GM19025 (cell line): ENCODE results near the gene EIPR1.

Experiments
- ATAC-seq: cut with Tn5 transposase; IDR thresholded peaks from one replicate; pipeline ENCODE4 v1.9.1; 2021; ENCODE audit warnings: mild to moderate bottlenecking, low read depth, moderate library complexity; ENCODE audit not compliant: unreplicated experiment

EIPR1 gene

DNA sequence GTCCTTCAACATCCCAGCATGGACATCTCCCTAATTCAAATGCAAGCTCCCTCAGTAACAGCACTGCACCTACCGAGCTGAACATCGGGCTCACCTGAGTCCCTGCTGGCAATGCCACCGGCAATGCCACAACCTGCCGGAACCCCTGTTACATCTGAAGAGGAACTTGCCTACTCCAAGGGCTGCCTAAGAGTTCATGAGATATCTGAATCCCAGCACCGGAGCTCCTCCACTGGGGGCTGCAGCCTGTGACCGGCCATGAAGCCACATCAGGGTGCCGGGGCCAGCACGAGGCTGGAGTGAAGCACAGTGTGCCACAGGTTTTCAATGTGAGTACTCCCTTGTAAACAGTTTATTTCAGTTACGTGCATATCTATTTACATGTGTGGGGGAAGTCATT lies 152.9 kb downstream of the EIPR1 start:
- no peak for ATAC-seq

- peak; percentile 97 for ATAC-seq
These were observed 154.3 kb downstream of the EIPR1 start for GRCh38 chr2:3223080-3223923.

DNA sequence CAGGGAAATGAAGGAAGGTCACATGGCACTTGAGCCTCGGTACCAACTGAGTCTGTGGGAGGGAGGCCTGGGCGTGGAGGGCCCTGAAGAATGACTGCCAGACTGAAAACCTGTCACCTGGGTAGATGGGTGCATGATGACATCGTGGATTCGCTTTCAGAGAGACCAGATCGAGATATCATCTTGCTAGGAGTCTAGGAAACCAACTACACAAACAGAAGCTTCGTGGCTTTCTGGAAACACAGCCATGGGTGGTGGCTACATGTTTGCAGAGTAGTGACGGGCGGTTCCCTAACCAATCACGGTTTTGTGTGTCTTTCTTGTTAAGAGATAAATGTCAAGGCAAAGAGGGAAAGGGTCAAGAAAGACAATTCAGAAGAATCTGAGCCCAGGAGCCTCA lies 155.0 kb downstream of the EIPR1 start:
- peak; percentile 36 for ATAC-seq

- no peak for ATAC-seq
These were observed 158.1 kb downstream of the EIPR1 start for GRCh38 chr2:3219536-3219935.

DNA sequence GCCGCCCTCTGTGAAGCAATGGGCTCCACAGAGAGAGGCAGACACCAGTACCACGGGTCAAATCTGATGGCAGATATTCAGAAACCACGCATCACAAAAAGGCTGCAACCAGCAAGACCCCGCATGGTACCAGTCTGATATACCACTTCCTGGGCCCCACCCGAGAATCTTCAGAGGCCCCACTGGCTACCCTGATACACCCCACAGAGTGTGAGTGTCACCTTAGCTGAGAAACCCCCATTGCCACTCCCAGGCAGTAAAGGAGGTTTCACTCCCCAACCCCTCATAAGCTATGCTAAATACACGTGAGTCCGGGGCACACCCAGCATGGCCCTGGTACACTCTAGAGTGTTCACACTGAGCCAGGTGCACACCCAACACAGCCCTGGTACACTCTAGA lies 160.0 kb downstream of the EIPR1 start:
- no peak for ATAC-seq

DNA sequence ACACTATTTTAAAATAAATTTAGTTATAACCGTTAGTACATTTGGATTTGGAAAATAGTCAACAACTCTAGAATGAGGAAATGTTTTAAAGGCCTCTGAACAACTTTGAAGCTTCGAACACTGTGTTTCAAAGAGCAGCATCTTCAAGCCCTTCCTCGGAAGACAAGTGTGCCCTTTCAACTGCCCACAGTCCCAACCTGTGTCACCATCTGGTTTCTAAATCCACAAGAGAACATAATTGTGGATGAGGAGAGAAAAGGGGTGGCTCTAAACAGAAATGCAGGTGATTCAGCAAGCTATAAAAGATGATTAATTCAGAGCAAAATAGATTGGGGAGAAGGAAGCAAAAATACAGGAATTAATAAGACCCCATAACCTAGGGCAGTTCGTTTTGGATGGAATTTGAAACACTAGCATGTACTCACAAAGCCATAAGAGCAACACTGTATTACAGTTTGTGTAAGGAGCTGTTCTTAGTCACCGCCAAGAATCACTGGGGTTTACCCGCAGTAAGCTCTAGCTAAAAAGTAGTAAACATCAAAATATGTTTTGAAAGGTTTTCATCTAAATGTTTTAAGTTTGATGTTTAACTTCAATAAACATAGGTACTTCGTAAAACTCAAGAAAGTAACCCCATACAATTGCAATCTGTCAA lies 160.7 kb downstream of the EIPR1 start:
- ATAC-seq = no peak

- no peak for ATAC-seq
These were observed 162.7 kb downstream of the EIPR1 start for GRCh38 chr2:3214806-3215404.

GRCh38 chr2:3214065-3214464 lies 163.6 kb downstream of the EIPR1 start:
- ATAC-seq = no peak

DNA sequence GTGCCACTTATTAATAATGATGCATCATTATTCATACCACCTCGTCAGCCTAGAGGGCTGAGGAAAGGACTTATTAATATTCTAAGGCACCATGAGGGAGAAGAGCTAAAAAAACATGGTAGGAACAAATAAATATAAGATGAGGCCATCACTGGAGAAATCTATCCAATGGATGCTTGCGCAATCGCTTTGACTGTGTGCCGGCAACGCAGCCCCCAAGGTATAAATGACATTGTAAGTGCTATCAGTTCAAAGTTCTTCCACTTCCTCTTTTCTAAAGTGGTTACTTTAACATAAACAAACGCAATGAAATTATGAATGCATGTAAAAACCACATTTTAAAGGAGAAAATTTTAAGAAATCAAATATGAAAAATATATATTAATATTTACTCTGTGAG lies 164.6 kb downstream of the EIPR1 start:
- no peak for ATAC-seq

GRCh38 chr2:3212061-3212362 lies 165.6 kb downstream of the EIPR1 start:
- no peak for ATAC-seq

DNA sequence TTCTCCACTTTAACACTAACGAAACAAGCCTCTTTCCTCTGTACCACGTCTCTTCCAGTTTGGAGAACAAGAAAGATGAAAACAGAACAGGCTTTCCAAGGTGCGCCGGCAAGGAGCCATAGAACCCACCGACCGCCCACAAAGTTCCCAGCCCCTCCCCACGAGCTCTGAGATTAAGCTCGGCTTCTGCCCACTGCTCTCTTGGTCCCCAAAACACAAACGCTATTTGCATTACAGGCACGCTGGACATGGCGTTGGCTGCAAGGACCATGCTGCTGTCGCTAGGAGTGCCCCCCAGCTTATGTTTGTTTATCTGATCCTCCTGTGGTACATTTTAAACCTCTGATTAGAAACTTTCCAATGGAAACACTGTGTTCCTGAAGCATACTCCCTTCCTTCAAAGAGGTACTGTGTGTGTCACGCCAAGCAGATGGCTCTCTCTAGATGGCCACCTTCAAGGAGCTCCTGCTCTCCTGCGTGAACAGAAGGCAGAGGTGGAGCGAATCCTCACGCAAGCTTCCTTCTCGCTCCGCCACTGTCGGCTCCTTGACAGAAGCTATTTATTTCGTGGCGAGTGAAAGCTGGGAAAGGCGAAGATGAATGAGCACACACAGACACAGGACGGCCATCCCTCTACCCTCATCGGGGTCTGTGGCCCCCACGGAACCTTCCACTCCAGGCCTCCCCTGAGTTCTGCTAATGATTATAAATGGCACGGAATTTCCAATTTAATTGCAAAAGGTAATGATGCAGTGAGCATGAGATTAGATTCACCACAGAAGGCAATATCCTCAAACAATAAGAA lies 166.2 kb downstream of the EIPR1 start:
- no peak for ATAC-seq

DNA sequence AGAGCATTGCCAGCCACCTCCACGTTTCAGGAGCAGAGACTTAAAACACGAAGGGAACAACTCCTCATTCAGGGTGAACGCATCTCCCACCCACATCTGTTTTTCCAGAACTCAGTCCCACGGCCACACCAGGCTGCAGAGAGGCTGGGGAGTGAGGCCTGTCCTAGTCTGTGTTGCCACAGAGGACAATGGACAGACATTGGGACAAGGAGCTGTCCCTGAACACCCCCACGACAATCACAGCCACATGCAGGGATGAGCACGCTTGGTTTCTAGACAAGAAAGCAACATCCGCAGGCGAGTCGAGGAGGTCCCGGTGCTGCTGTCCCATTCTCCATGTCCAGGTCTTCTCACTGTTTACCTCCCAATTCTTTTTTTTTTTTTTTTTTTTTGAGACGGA lies 167.4 kb downstream of the EIPR1 start:
- no peak for ATAC-seq

DNA sequence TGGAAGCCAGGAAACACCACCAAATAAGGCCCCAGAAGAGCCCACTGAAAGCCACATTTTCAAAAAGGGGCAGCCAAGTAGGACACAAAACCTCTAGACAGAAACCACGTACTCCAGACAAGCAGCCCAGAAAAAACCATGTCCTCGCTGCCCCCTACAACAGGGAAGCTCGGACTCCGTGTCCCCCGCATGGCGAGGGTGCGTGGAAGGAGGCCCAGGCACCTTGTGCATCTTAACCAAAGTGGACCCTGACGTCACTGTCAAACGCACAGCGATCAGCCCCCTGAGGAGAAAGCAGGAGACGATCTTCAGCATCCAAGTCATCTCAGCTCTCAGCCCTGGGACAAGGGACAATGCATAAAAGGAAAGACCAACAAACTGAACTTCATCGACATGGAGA lies 168.4 kb downstream of the EIPR1 start:
- ATAC-seq = no peak

DNA sequence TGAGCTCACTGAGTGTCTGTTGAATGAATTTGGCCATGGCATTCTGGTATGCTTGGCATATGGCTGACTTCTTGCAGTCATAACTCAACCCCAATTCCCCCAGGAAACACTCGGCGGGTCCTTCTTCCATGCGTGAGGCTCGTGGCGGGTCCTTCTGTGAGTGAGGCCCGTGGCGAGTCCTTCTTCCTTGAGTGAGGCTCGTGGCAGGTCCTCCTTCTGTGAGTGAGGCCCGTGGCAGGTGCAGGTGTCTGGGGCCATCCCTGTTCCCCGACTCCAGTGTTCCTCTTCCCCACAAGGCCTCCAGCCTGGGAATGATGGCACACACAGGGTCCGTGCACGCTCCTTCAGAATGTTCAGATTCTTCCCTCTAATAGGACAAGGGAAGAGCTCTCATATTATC lies 169.0 kb downstream of the EIPR1 start:
- ATAC-seq = no peak

DNA sequence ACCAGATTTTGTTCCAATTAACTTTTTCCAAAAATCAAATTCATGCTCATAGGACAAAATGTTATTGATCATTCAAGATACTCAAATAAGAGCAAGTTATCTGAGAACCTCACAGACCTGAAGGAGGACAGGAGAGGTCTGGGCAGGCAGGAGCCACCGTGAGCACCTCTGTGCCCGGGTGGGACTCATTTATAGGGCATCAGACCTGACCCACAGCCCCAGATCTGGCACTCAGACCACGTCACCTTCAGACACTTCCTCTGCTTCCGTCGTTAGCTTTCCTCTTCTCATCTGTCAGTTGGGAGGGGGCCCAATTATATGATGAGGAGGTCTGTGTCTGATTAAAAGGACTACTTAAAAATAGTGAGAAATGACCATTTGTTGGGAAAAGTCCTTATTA lies 169.4 kb downstream of the EIPR1 start:
- ATAC-seq = no peak

DNA sequence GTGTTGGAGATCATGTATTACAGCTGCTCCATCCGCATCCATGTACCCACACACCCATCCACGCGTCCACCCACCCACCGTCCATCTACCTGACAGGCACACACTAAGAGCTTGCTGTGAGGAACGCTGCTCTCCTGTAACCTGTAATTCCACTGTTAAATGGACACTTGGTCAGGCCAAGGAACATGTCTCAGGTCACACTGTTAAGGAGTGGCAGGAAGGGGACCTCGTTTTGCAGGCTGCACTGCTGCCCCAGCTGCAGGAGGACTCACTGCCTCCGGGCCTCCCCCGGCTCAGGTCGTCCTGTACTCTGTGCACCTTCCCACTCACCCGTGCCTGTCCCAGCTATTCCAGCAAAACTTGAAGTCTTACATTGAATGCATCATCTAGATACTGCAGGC lies 170.5 kb downstream of the EIPR1 start:
- no peak for ATAC-seq

DNA sequence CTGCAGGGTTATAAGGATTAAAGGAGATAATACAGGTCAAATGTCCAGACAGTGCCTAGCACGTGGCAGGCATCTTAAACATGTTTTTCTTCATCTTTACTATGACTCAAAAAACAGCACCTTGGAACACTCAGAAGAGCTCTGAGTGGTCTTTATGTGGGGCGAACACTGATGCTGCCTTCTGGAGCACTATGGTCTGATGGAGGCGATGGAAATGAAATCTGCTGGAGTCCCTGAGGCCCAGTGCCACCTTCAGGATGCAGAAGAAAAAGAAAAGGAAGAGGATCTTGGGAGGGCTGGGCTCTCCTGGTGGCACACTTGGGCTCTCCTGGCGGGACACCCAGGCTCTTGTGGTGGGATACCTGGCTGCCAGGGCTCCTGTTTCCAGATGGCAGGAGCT lies 171.8 kb downstream of the EIPR1 start:
- ATAC-seq = no peak

DNA sequence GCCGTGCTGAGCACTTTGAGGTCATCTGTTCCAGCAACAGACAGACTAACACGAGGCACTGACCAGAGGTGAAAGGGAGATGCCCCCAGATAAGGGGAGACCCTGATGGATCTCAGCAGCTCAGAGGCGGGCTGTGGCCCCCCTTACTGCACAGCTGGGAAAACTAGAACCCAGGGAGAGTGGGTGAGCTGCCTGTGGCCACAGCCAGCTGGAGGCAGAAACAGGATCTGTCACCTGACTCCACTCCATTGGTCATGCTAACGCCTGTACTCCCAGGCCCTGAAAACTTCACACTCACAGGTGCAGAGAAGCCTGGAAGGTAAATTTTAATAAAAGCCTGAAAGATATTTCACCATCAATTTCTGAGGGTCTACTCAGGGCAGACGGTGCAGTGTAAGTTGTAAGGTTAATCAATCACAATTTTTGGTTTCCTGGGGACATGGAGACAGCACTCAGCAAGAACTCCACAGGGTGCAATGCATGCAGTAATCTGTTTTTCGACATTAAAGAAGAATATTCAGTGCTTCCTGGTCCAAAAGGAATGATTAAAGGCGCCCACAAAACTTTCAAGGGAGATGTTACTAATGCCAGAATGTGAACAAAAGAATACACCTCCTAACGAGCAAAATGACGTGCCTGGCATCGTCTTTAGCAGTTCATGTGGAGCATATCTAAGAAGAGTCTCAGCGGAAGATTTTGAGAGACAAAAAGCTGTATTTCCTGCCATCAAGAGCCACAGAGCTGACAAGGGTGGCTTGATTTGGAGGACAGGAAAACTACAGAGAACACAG lies 173.4 kb downstream of the EIPR1 start:
- no peak for ATAC-seq

DNA sequence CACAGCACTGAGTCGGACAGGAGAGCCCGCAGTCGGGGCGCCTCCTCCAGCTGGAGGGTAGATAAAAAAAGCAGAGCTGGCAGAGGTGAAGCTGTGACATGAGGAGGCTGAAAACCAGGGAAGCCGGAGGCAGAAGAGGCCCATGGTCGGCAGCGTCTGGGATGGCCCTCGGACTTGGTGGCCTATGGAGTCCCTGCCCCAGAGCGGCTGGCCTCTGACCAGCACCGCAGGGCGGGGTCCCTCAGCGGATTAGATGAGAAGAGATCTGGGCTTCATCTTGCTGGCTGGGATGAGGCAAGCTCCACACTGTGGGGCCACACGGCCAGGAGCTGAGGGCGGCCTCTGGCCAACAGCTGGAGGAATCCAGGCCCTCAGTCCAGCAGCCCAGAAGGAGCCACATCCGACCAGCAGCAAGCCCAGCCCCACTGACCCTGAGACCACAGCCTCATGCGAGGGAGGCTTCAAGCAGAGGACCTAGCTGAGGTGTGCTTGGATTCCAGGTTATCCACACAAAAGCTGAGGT lies 174.1 kb downstream of the EIPR1 start:
- ATAC-seq = no peak

GRCh38 chr2:3202926-3203325 lies 174.7 kb downstream of the EIPR1 start:
- no peak for ATAC-seq
